Coronary artery (tissue), 2 donors: ENCODE data around the gene FYN.
A peak's percentile ranks its signal among the peaks of the same experiment; 100 is the strongest.

Experiments
- DNase-seq: peaks from one replicate; pipeline ENCODE4 v3.0.0-alpha.2; 2017; ENCODE audit warnings: low spot score
- H3K27ac ChIP-seq, 2 donors: fragments of 200-600 bp; sonication (generic); one replicate each; pipeline ENCODE4 v1.5.1; 2016 to 2019
- H3K4me3 ChIP-seq: fragments of 200-600 bp; sonication (generic); 2 replicates; pipeline ENCODE4 v1.5.1; 2016; ENCODE audit warnings: mild to moderate bottlenecking, moderate library complexity
- TF ChIP-seq, protein P1 (sequence below): fragments of 200-600 bp; sonication (generic); IDR thresholded peaks from one replicate; pipeline ENCODE4 v1.5.1; 2019; ENCODE audit warnings: antibody characterized with exemption

The FYN gene

GRCh38 chr6:111884068-111884467 lies 10.8 kb upstream of the FYN start:
- no peak overlapping the region for H3K27ac ChIP-seq
- TF ChIP-seq, protein P1, sequence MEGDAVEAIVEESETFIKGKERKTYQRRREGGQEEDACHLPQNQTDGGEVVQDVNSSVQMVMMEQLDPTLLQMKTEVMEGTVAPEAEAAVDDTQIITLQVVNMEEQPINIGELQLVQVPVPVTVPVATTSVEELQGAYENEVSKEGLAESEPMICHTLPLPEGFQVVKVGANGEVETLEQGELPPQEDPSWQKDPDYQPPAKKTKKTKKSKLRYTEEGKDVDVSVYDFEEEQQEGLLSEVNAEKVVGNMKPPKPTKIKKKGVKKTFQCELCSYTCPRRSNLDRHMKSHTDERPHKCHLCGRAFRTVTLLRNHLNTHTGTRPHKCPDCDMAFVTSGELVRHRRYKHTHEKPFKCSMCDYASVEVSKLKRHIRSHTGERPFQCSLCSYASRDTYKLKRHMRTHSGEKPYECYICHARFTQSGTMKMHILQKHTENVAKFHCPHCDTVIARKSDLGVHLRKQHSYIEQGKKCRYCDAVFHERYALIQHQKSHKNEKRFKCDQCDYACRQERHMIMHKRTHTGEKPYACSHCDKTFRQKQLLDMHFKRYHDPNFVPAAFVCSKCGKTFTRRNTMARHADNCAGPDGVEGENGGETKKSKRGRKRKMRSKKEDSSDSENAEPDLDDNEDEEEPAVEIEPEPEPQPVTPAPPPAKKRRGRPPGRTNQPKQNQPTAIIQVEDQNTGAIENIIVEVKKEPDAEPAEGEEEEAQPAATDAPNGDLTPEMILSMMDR, result no peak
- DNase-seq, result no peak
- H3K4me3 ChIP-seq, result no peak overlapping the region

GRCh38 chr6:111880181-111880888 lies 7.1 kb upstream of the FYN start:
- H3K4me3 ChIP-seq, result no peak overlapping the region
- TF ChIP-seq, protein P1, result no peak
- no peak for DNase-seq
- no peak overlapping the region for H3K27ac ChIP-seq

- TF ChIP-seq, protein P1, result no peak
- H3K27ac ChIP-seq, result no peak overlapping the region
- H3K4me3 ChIP-seq, result no peak overlapping the region
- DNase-seq, result no peak
These were observed 2.5 kb upstream of the FYN start for GRCh38 chr6:111875741-111876140.

- H3K4me3 ChIP-seq, result peak overlapping the region; percentile 96
- no peak for DNase-seq
- TF ChIP-seq, protein P1, result no peak
- no peak overlapping the region for H3K27ac ChIP-seq
These were observed 768 bp upstream of the FYN start for GRCh38 chr6:111874025-111874415.

DNA sequence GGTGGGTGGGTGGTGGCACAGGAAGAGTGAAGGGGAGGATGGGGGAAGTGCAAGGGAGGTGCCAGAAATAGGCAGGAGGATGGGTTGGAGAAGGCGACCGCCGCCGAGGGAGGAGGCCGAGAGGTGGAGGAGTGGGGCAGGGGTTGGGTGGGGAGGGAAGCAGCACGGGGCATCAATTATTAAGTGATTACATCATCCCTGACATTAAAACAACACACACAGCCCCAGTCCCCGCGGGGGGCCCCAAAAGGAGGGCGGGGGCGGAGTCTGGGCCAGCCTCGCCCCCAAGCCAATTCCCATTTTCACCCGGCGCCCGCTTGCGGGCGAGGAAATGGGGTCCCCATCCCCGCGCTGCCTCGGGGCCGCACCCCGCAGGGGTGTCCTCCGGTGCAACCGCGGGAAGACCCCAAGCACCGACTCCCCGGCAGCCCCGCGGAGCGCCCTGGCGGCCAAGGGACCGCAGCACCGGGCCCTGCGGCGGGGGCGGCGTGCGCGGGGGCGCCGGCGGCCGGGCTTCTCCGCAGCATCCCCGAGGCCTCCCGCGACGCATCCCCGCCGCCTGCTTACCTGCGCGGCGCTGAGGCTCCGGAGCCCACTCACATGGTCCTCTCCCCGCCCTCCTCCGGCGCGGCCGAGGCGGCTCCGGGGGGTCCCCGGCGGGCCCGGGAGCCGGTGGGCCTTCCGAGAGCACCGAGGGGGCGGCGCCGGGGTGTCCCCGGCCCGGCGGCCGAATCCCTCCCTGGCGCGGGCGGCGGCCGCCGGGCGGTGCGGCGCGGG lies 663 bp downstream of the FYN start:
- TF ChIP-seq, protein P1, result no peak
- DNase-seq, result no peak

DNA sequence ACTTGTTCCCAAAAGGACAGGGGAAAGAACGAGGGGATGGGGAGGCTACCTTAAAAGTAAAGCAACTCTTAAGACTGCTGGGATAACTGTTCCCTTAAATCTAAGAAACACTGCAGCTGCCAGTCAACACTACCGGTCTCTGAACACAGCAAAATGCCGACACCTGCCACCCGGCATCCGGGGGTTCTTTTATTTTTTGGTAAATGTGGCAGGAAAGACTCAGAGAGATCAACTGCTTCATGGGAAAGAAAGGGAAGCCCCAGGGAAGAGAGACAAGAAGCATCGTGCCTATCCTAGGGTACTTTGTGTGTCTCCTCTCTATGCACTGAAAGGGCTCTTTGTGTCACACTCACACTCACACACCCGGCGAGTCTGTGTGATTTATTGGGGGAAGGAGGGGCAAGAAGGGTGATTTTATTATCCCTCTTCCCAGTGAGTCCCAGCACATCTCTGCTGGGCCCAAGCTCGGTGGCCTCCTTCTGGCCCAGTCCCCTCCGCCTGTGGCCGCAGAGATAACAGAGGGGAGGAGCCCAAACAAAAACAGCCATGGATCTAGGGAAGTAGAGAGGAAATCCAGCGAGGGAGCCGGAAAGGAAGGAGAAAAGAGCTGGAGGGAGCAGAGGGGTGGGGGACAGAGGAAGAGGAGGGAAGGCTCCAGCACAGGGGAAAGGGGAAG lies 1.4 kb downstream of the FYN start:
- H3K27ac ChIP-seq, result peak overlapping the region; percentile 50 to 83
- TF ChIP-seq, protein P1, result no peak
- peak overlapping the region; percentile 96 for H3K4me3 ChIP-seq
- DNase-seq, result no peak

More for the DNA sequence above, 663 bp downstream of the FYN start:
- H3K4me3 ChIP-seq, result peak overlapping the region; percentile 96
- H3K27ac ChIP-seq, result peak overlapping the region; percentile 50 to 83
